Mesenchymal stem cell (in vitro differentiated cells and primary cell): Measurements from ENCODE around the gene SLC34A3.

Experiments
- DNase-seq: peaks from one replicate; pipeline ENCODE4 v3.0.0-alpha.2; 2013
- H2AFZ ChIP-seq: one replicate; pipeline ENCODE4 v1.6.1; 2013; ENCODE audit warnings: low read depth, mild to moderate bottlenecking, control low read depth, inconsistent platforms, low read length, moderate library complexity
- H2AK5ac ChIP-seq: 2 replicates; pipeline ENCODE4 v1.6.1; 2013; ENCODE audit warnings: low read length, moderate library complexity, mild to moderate bottlenecking, inconsistent platforms; ENCODE audit not compliant: severe bottlenecking
- H2BK120ac ChIP-seq: one replicate; pipeline ENCODE4 v1.6.1; 2013; ENCODE audit warnings: low read depth, mild to moderate bottlenecking, inconsistent platforms, low read length, moderate library complexity
- H2BK12ac ChIP-seq, 2 experiments: one replicate each; pipeline ENCODE4 v1.6.1; 2013; ENCODE audit warnings: inconsistent platforms in 2 of 2, low read length in 2 of 2, mild to moderate bottlenecking in 2 of 2, moderate library complexity in 2 of 2, control low read depth in 1 of 2
- H2BK15ac ChIP-seq: one replicate; pipeline ENCODE4 v1.6.1; 2013; ENCODE audit warnings: mild to moderate bottlenecking, low read depth, inconsistent platforms; ENCODE audit not compliant: poor library complexity, severe bottlenecking
- H2BK5ac ChIP-seq: 2 replicates; pipeline ENCODE4 v1.6.1; 2013; ENCODE audit warnings: low read depth, mild to moderate bottlenecking, low read length, control low read depth, inconsistent platforms; ENCODE audit not compliant: poor library complexity, severe bottlenecking
- H3K14ac ChIP-seq, 2 experiments: one replicate each; pipeline ENCODE4 v1.6.1; 2013; ENCODE audit warnings: inconsistent platforms in 2 of 2, low read length in 2 of 2, control low read depth in 1 of 2, mild to moderate bottlenecking in 1 of 2, moderate library complexity in 1 of 2
- H3K18ac ChIP-seq, 2 experiments: one replicate each; pipeline ENCODE4 v1.6.1; 2013; ENCODE audit warnings: inconsistent platforms in 2 of 2, low read length in 2 of 2, control low read depth in 1 of 2, low read depth in 1 of 2, mild to moderate bottlenecking in 1 of 2
- H3K23ac ChIP-seq, 2 experiments: one replicate each; pipeline ENCODE4 v1.6.1; 2013; ENCODE audit warnings: inconsistent platforms in 2 of 2, low read length in 2 of 2, mild to moderate bottlenecking in 2 of 2, moderate library complexity in 2 of 2, control low read depth in 1 of 2
- H3K27ac ChIP-seq: 2 replicates; pipeline ENCODE4 v1.5.1; 2013; ENCODE audit warnings: mild to moderate bottlenecking, moderate library complexity, low read length, control low read depth, inconsistent platforms; ENCODE audit not compliant: poor library complexity, severe bottlenecking
- H3K27me3 ChIP-seq, 2 experiments: 2 replicates each; pipeline versions ENCODE4 v1.6.1 to v1.7.0; 2013; ENCODE audit warnings: low read length in 2 of 2, mild to moderate bottlenecking in 2 of 2, moderate library complexity in 2 of 2, control low read depth in 1 of 2, inconsistent platforms in 1 of 2; ENCODE audit not compliant: control insufficient read depth in 1 of 2, insufficient read depth in 1 of 2
- H3K36me3 ChIP-seq, 2 experiments: 2 replicates each; pipeline versions ENCODE4 v1.6.1 to v1.7.0; 2013; ENCODE audit warnings: low read length in 2 of 2, control low read depth in 1 of 2, inconsistent platforms in 1 of 2, low read depth in 1 of 2, mild to moderate bottlenecking in 1 of 2; ENCODE audit not compliant: insufficient read depth in 2 of 2, control insufficient read depth in 1 of 2
- H3K4ac ChIP-seq, 2 experiments: one replicate each; pipeline ENCODE4 v1.6.1; 2013; ENCODE audit warnings: inconsistent platforms in 2 of 2, low read length in 2 of 2, mild to moderate bottlenecking in 2 of 2, moderate library complexity in 2 of 2, control low read depth in 1 of 2, low read depth in 1 of 2
- H3K4me1 ChIP-seq: 2 replicates; pipeline ENCODE4 v1.6.1; 2013; ENCODE audit warnings: low read depth, low read length, control low read depth; ENCODE audit not compliant: control insufficient read depth, insufficient read depth
- H3K4me2 ChIP-seq: 2 replicates; pipeline ENCODE4 v1.6.1; 2013; ENCODE audit warnings: low read length, mild to moderate bottlenecking, inconsistent platforms; ENCODE audit not compliant: poor library complexity, severe bottlenecking
- H3K4me3 ChIP-seq, 2 experiments: 2 replicates each; pipeline versions ENCODE4 v1.5.1 to v1.7.0; 2013; ENCODE audit warnings: low read length in 2 of 2, mild to moderate bottlenecking in 2 of 2, control low read depth in 1 of 2, low read depth in 1 of 2; ENCODE audit not compliant: insufficient read depth in 1 of 2
- H3K79me1 ChIP-seq: replicated peaks from 2 replicates; pipeline ENCODE4 v1.6.1; 2013; ENCODE audit warnings: mild to moderate bottlenecking, control low read depth, low read length, inconsistent platforms; ENCODE audit not compliant: poor library complexity, severe bottlenecking
- H3K9ac ChIP-seq: 2 replicates; pipeline ENCODE4 v1.7.0; 2013; ENCODE audit warnings: mild to moderate bottlenecking, low read length, moderate library complexity
- H3K9me3 ChIP-seq: 2 replicates; pipeline ENCODE4 v1.7.0; 2013; ENCODE audit warnings: mild to moderate bottlenecking, low read length; ENCODE audit not compliant: control insufficient read depth
- H4K8ac ChIP-seq: one replicate; pipeline ENCODE4 v1.6.1; 2013; ENCODE audit warnings: inconsistent platforms, mild to moderate bottlenecking, low read length, moderate library complexity
- H4K91ac ChIP-seq: one replicate; pipeline ENCODE4 v1.6.1; 2013; ENCODE audit warnings: mild to moderate bottlenecking, low read length, inconsistent platforms
- WGBS: methylation state at CpG from one replicate; pipeline ENCODE4 v1.1.7; 2013; ENCODE audit warnings: mixed read lengths; 5-methylcytosine and 5-hydroxymethylcytosine counted together

SLC34A3 gene

GRCh38 chr9:137278061-137278701, 47.5 kb downstream of the SLC34A3 start:
- no peak for DNase-seq
- Histone ChIP-seq H3K4me1 (peaks cover 71% of the 10 kb centered on the region), H3K18ac (peak overlapping the region; percentile 88 to 96)

GRCh38 chr9:137278721-137279711, 48.3 kb downstream of the SLC34A3 start:
- H3K18ac ChIP-seq: peak overlapping the region; percentile 26 to 88
- H2BK15ac ChIP-seq: peak overlapping the region; percentile 54
- H3K27ac ChIP-seq: no peak overlapping the region
- H3K4me1 ChIP-seq: peaks cover 68% of the 10 kb centered on the region
- no peak overlapping the region for H2AK5ac ChIP-seq
- peak overlapping the region in 1 of 2 experiments; percentile 90 for H3K14ac ChIP-seq
- H3K4ac ChIP-seq: peak overlapping the region; percentile 82 to 95
- peaks cover 2 to 53% of the 10 kb centered on the region in 2 experiments for H3K36me3 ChIP-seq
- H3K79me1 ChIP-seq: peaks cover 32% of the 10 kb centered on the region
- H3K9ac ChIP-seq: no peak overlapping the region
- WGBS: 79% methylated on average over 136 of the region's 139 CpGs
- peaks cover 0 to 46% of the 10 kb centered on the region in 2 experiments for H3K27me3 ChIP-seq
- no peak for DNase-seq
- no peak overlapping the region for H2BK5ac ChIP-seq
- H4K8ac ChIP-seq: peak overlapping the region; percentile 79
- H3K4me2 ChIP-seq: peak overlapping the region; percentile 70
- no peaks in the 10 kb centered on the region for H3K9me3 ChIP-seq
- peak overlapping the region; percentile 83 for H4K91ac ChIP-seq
- peak overlapping the region in 1 of 2 experiments; percentile 51 for H3K23ac ChIP-seq
- no peak overlapping the region for H2AFZ ChIP-seq
- H3K4me3 ChIP-seq: peak overlapping the region in 1 of 2 experiments; percentile 63
- peak overlapping the region; percentile 96 for H2BK120ac ChIP-seq
- peak overlapping the region; percentile 15 to 69 for H2BK12ac ChIP-seq

More at GRCh38 chr9:137278061-137278701, 47.5 kb downstream of the SLC34A3 start:
- H4K91ac ChIP-seq: peak overlapping the region; percentile 95
- 4% methylated on average over 36 of the region's 54 CpGs for whole genome bisulfite sequencing
- peak overlapping the region; percentile 80 for H3K4me2 ChIP-seq
- H2AFZ ChIP-seq: no peak overlapping the region
- H3K36me3 ChIP-seq: peaks cover 6 to 55% of the 10 kb centered on the region in 2 experiments
- peak overlapping the region; percentile 82 to 95 for H3K4ac ChIP-seq
- peak overlapping the region; percentile 96 for H2BK120ac ChIP-seq
- peak overlapping the region; percentile 63 to 70 for H3K4me3 ChIP-seq
- H3K14ac ChIP-seq: peak overlapping the region in 1 of 2 experiments; percentile 90
- peak overlapping the region; percentile 93 for H4K8ac ChIP-seq
- no peak overlapping the region for H3K9ac ChIP-seq
- peak overlapping the region; percentile 37 for H2BK5ac ChIP-seq
- peak overlapping the region; percentile 69 to 92 for H2BK12ac ChIP-seq
- peak overlapping the region; percentile 84 for H3K27ac ChIP-seq
- peaks cover 0 to 44% of the 10 kb centered on the region in 2 experiments for H3K27me3 ChIP-seq
- H2AK5ac ChIP-seq: no peak overlapping the region
- peaks cover 39% of the 10 kb centered on the region for H3K79me1 ChIP-seq
- peak overlapping the region; percentile 92 for H2BK15ac ChIP-seq
- peak overlapping the region in 1 of 2 experiments; percentile 51 for H3K23ac ChIP-seq
- H3K9me3 ChIP-seq: no peaks in the 10 kb centered on the region

GRCh38 chr9:137279741-137280473, 49.2 kb downstream of the SLC34A3 start:
- H2BK12ac ChIP-seq: peak overlapping the region in 1 of 2 experiments; percentile 8
- no peak overlapping the region for H3K18ac ChIP-seq
- H2AFZ ChIP-seq: no peak overlapping the region
- no peak overlapping the region for H2BK120ac ChIP-seq
- DNase-seq: no peak
- no peak overlapping the region for H3K4me3 ChIP-seq
- peaks cover 0 to 45% of the 10 kb centered on the region in 2 experiments for H3K36me3 ChIP-seq
- no peak overlapping the region for H3K4me2 ChIP-seq
- H3K9me3 ChIP-seq: no peaks in the 10 kb centered on the region
- H3K9ac ChIP-seq: no peak overlapping the region
- peaks cover 64% of the 10 kb centered on the region for H3K4me1 ChIP-seq
- H4K8ac ChIP-seq: peak overlapping the region; percentile 63
- H4K91ac ChIP-seq: peak overlapping the region; percentile 61
- H3K27me3 ChIP-seq: peaks cover 0 to 46% of the 10 kb centered on the region in 2 experiments
- WGBS: 98% methylated on average over 38 of the region's 41 CpGs
- no peak overlapping the region for H3K27ac ChIP-seq
- H3K14ac ChIP-seq: peak overlapping the region in 1 of 2 experiments; percentile 1
- H3K23ac ChIP-seq: no peak overlapping the region
- H2BK5ac ChIP-seq: no peak overlapping the region
- H2AK5ac ChIP-seq: no peak overlapping the region
- H2BK15ac ChIP-seq: no peak overlapping the region
- H3K79me1 ChIP-seq: peaks cover 27% of the 10 kb centered on the region
- H3K4ac ChIP-seq: peak overlapping the region; percentile 44 to 75
